Iris pigment epithelial cell (primary cell): Measurements from ENCODE around the gene HLA-DRB1.
A peak's percentile ranks its signal among the peaks of the same experiment; 100 is the strongest.
"Not testable (repeated sequence)": the region's sequence is repeated elsewhere in the genome, so short reads cannot be mapped to it uniquely, and the experiment has no call there.

ENCODE experiments used
- DNase-seq: peaks from one replicate; pipeline ENCODE4 v3.0.0-alpha.2; 2011; ENCODE audit warnings: low read depth

The HLA-DRB1 gene

DNA sequence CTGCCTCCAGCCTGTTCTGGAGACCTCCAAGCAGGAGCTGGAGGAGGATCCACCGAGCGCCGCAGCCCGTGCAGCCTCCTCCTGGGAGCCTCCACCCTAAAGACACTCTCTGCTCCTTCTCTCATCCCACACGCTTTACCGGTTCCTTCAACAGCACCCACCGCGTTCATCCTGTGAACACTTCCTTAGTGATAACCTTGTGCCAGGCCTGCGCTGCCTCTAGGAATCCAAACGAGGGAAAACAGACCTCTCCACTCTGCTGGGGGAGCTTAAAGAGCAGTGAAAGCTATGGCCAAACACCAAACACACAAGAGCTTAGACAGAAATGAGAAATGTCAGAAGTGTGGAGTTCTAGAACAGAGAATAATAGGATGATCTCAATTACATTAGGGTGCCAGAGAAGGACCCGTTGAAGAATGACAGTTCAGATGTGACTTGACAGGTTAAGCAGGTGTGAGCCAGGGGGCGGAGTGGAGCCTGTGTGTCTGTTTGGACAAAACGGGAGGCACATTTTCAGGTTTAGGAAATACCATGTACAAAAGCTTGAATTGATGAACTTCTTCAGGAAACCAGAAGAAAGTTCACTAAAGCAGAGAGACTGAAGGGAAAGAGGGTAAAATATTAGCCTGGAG lies 31.1 kb downstream of the HLA-DRB1 start:
- DNase-seq: no peak

DNA sequence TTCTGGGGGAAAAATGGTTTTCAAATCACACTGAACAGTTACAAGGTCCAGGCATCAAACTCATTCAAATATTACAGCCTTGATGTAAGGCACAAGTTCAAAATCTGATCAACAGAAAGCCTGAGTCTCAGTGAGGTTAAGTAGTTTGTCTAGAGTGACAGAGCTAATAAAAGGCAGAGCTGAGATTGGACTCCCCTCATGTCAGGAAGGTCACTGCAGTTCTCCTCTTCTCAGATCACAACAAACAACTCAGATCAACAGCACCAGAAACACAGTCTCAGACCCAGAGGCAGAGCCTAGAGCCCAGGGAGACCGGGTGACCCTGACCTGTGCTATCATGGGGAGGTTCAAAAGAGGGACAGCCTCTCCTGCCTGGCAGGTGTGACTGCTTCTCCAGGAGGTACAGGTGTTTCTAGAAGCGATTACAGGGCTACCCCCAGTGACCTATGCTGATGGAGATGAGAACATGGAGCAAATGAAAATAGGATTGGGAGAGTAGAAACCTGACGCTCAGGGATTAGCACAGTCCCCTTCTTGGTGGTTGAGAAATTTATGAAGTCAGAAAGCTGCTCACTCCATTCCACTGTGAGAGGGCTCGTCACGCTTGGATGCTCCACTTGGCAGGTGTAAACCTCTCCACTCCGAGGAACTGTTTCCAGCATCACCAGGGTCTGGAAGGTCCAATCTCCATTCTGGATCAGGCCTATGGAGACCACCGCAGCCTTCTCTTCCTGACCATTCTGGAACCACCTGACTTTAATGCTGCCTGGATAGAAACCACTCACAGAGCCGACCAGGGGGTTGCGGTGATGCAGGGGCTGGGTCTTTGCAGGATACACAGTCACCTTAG lies 35.3 kb downstream of the HLA-DRB1 start:
- DNase-seq: no peak

DNA sequence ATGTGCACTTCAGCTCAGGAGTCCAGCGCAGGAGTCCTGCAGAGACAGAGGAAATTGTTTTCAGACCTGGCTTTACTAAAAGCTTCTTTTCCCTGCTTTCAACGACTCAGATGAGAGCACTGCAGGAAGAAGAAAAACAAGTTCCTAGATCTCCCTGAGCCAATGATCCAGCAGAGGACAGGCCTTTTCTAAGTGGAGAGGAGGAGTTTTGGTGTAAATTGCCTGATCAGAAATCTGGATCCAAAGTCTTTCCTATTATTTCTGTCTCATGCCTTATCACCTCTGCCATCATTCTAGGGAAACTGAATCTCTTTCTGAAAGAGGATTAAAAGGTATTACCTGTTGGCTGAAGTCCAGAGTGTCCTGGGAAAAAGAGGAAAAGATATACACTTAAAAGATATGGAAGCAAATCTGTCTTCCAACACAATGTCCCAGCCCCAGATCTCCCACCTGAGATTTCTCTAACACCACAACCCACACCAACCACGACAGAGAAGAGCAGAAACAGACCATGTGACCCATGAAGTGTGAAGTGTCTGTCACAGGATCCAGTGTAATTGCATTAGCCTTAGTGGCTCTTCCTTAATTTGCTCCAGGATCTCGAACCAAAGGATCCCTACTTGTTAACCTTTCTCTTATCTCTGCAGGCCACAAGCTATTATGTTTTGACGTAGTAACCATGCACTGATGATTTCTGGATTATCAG lies 36.5 kb downstream of the HLA-DRB1 start:
- no peak for DNase-seq

DNA sequence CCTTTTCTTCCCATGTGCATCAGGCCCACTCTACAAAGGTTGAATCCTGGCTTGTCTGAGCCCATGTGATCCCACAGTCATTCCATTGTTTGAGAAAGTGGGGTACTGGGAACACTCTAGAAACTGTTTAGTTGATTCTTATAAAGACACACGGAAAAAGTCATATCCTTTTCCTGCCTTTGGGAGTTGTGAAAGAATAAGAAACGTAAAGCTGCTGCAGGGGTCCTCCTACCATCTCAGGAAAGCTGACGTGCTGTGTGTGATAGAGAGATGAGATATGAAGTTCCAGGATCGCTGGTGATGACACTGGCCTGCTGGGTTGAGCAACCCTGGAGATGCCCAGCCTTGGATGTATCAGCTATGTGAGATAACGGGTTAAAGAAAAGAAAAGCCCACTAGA lies 38.2 kb downstream of the HLA-DRB1 start:
- no peak for DNase-seq

DNA sequence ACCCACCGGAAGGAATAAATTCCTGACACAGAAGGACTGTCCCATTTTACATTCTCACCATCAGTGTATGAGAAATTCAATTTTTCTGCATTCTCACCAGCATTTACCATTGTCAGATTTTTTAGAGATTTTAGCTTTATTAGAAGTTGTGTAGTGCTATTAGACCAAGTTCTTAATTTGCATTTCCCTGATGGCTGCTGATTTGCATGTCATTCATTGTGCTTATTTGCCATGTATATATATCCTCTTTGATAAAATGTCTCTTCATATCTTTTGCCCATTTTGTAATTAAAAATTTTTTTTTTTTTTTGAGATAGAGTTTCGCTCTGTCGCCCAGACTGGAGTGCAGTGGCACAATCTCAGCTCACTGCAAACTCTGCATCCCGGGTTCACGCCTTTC lies 49.8 kb downstream of the HLA-DRB1 start:
- no peak for DNase-seq

DNA sequence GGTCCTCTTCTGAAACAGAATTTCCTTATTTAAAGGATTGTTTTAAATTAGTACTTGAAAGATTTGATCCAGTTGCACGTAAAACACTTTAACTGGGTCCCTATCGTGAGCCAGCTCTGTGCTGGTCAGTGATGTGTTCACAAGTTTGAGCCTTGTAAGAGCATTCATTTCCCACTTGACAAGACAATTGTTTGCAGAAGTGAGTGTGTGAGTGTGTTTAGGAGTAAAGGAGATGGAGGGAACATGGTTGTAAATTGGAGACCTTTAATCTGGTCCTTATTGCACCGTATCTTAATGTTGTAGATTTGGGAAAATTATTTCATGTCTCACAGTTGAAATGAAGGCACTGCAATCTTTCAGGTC lies 59.2 kb downstream of the HLA-DRB1 start:
- DNase-seq: not testable (repeated sequence)

DNA sequence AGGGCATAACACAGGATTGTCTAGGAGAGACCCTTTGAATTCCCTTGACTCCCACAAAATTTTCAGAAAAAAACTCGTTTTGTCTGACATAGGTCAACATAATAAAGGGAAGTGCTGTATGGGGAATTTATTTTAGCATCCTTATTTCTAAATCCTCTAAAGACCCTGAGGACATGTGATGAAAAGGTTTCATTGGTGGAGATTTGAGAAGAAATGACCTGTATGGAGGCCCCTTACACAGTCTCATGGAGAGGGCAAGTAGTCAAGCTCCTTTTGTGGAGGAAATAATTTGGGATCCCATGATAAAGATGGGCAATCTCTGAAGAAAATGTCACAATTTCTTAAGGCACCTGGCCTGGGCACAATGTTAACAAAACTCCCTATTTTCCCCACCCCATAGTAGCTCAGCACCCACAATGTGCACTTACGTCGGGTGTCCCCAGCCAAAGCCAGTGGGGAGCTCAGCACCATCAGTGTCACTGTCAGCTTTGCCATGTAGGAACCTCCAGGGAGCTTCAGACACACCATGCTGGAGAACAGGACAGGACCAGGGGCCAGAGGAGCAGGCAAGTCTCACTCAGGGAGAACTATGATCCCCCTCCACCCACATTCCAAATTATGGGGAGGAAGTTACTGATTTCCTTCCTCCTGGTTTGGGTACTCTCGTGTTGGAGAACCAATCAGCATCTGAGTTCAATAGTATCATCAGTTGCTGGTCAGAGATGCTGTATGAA lies 59.8 kb downstream of the HLA-DRB1 start, which contains the start of gene HLA-DRB5:
Gene HLA-DRB5 (minus strand): TSS at position 591 of the 734 bp plus-strand sequence. CDS start 63 bp downstream, at position 528.
- DNase-seq: peak; percentile 5
